Adrenal gland (tissue), 12 donors: ENCODE data around the gene ANKS1B. TPM values are rescaled to one million over a fixed set of nuclear protein-coding genes. Genes with fewer than 3 reads are reported as not detected.

Experiments used
- DNase-seq, 7 donors: peaks; one replicate each; pipeline ENCODE4 v3.0.0-alpha.2; 2019 to 2020
- H3K27ac ChIP-seq, 5 donors: fragments of 200-600 bp; sonication (generic) in 4 of 5; 1 replicate in 3 of 5; 2 replicates in 2 of 5; pipeline versions ENCODE4 v1.5.1 to v1.8.0; 2016 to 2020; ENCODE audit warnings: mild to moderate bottlenecking in 1 of 5
- H3K27me3 ChIP-seq: fragments of 200-600 bp; 2 replicates; pipeline ENCODE4 v1.8.0; 2021
- H3K36me3 ChIP-seq, 2 donors: fragments of 200-600 bp; replicated peaks in 1 of 2; 1 replicate in 1 of 2; 2 replicates in 1 of 2; pipeline versions ENCODE4 v1.5.1 to v1.8.0; 2018 to 2022
- H3K4me1 ChIP-seq, 2 donors: fragments of 200-600 bp; replicated peaks in 1 of 2; 1 replicate in 1 of 2; 2 replicates in 1 of 2; pipeline versions ENCODE4 v1.5.1 to v1.8.0; 2018 to 2021
- H3K4me3 ChIP-seq, 4 donors: fragments of 200-600 bp; sonication (generic) in 3 of 4; one replicate each; pipeline ENCODE4 v1.5.1; 2016 to 2018
- H3K9me3 ChIP-seq, 3 donors: fragments of 200-600 bp; sonication (generic) in 1 of 3; replicated peaks in 1 of 3; 1 replicate in 2 of 3; 2 replicates in 1 of 3; pipeline versions ENCODE4 v1.5.1 to v1.8.0; 2016 to 2021
- CTCF ChIP-seq, 6 experiments: fragments of 450-650 bp in 4 of 6; fragments of 200-600 bp in 2 of 6; sonication (generic) in 1 of 6; IDR thresholded peaks; 1 replicate in 5 of 6; 2 replicates in 1 of 6; pipeline versions ENCODE4 v1.5.1 to v1.8.0; 2016 to 2021; ENCODE audit warnings: antibody characterized with exemption in 6 of 6, mild to moderate bottlenecking in 2 of 6, moderate library complexity in 1 of 6
- POLR2A ChIP-seq, 2 donors: fragments of 450-650 bp; IDR thresholded peaks; one replicate each; pipeline ENCODE4 v1.6.1; 2017; ENCODE audit warnings: antibody characterized with exemption in 2 of 2, mild to moderate bottlenecking in 2 of 2, moderate library complexity in 1 of 2
- WGBS, 4 donors: extraction: QIAGEN DNeasy Blood & Tissue Kit in 2 of 4; methylation state at CpG; one replicate each; pipeline versions ENCODE4 v1.1.5 to v1.1.7; 2013 to 2017; 5-methylcytosine and 5-hydroxymethylcytosine counted together
- intact Hi-C, 2 donors: fragments of 100-400 bp; cut with DNase I; formaldehyde crosslinking; loops; one replicate each; pipeline versions ENCODE4 v1.14.1 to v1.15.0; 2022 to 2023
- polyA plus RNA-seq, 3 donors: library from polyadenylated mRNA; stranded (reverse); fragments of 200-250 nt in 2 of 3; fragments of 350-450 nt in 1 of 3; fragmentation: Illumina TruSeq in 1 of 3; extraction: RNeasy Lipid Tissue Mini Kit (QIAGEN cat#74804) in 1 of 3; gene quantifications; one replicate each; pipeline ENCODE4 v1.2.3, GENCODE V29; 2013 to 2014
- small RNA-seq, 2 donors: library from RNA; depleted of rRNA; stranded (forward); fragments of <200 nt; gene quantifications; one replicate each; pipeline ENCODE3, GENCODE V24; 2016
- total RNA-seq, 9 donors: library from RNA; depleted of rRNA in 4 of 9; stranded (reverse); fragments of >200 nt in 4 of 9; fragments of 120-200 nt in 1 of 9; fragmentation: NEBNext Ultra II Directional in 1 of 9; extraction: Animal tissue kit (Norgen Biotek cat#: 25700) in 1 of 9; gene quantifications; one replicate each; pipeline versions ENCODE4 v1.1.0 to v1.2.4, GENCODE V29; 2013 to 2023
- donor health status: healthy with polysubstance abuse.
- donor health status: Bipolar disorder and iron deficiency.
- donor health status: DM: yes; HTN: yes; CAD: no.
- donor health status: DM: no; HTN: no; CAD: no.
- donor health status: DM: no; HTN: no; CAD: no.
- donor health status: DM: yes; HTN: yes; CAD: no.

The ANKS1B gene
- total and polyA plus RNA-seq, 12 donors: 1.3 to 28.1 (median 8.0) TPM

GRCh38 chr12:98696036-98696646, 1288.6 kb downstream of the ANKS1B start:
- no peaks in the 10 kb centered on the region for H3K9me3 ChIP-seq
- no peaks in the 10 kb centered on the region for H3K36me3 ChIP-seq
- H3K4me1 ChIP-seq: peaks cover 7 to 23% of the 10 kb centered on the region in 2 donors
- intact Hi-C loops: loop anchor here (5.0 to 10.0 kb wide), 2 partner anchors 301 to 309 kb away; no protein-coding TSS in a partner anchor
- no peak overlapping the region for H3K4me3 ChIP-seq
- WGBS, 4 donors: 85 to 90% (median 88%) methylated on average over 8 of the region's 8 CpGs
- H3K27ac ChIP-seq: no peak overlapping the region
- TF ChIP-seq CTCF (IDR thresholded peaks at IDR 0.05): no peak
- no peak for TF ChIP-seq POLR2A (IDR thresholded peaks at IDR 0.05)
- no peak for DNase-seq
- H3K27me3 ChIP-seq: no peaks in the 10 kb centered on the region

- intact Hi-C loops: loop anchor here in 1 of 2 donors (10.0 kb wide), 1 partner anchor 313 kb away; no protein-coding TSS in a partner anchor
- H3K27ac ChIP-seq: no peak overlapping the region
- no peaks in the 10 kb centered on the region for H3K27me3 ChIP-seq
- no peak for DNase-seq
- no peak for TF ChIP-seq CTCF (IDR thresholded peaks at IDR 0.05)
- no peak for TF ChIP-seq POLR2A (IDR thresholded peaks at IDR 0.05)
- no peaks in the 10 kb centered on the region for H3K36me3 ChIP-seq
- H3K9me3 ChIP-seq: no peaks in the 10 kb centered on the region
- H3K4me1 ChIP-seq: no peaks in the 10 kb centered on the region
- H3K4me3 ChIP-seq: no peak overlapping the region
These were observed 1293.4 kb downstream of the ANKS1B start for GRCh38 chr12:98691351-98691750.

GRCh38 chr12:98686603-98687002, 1298.1 kb downstream of the ANKS1B start:
- intact Hi-C loops: no loop called here
- DNase-seq: no peak
- TF ChIP-seq POLR2A (IDR thresholded peaks at IDR 0.05) (no peak), CTCF (IDR thresholded peaks at IDR 0.05) (no peak)
- 81 to 88% (median 84%) methylated on average over 2 of the region's 2 CpGs for WGBS, 4 donors
- no peak overlapping the region for H3K27ac ChIP-seq
- no peaks in the 10 kb centered on the region for H3K9me3 ChIP-seq
- H3K36me3 ChIP-seq: peaks cover 0 to 20% of the 10 kb centered on the region in 2 donors
- H3K4me1 ChIP-seq: no peaks in the 10 kb centered on the region
- no peaks in the 10 kb centered on the region for H3K27me3 ChIP-seq
- H3K4me3 ChIP-seq: no peak overlapping the region

Small RNA genes lying within 50 kb of the gene (small RNA-seq; reads per million reads assigned to genes)
- gene RNA5SP366: 0.17 to 0.36 reads per million in 2 donors

Other genes starting within 250 kb of the ANKS1B start
- 10 to 100 TPM; 32.2 to 50.2 (median 36.6) TPM for gene BLTP3B, start 157.9 kb upstream of the ANKS1B start, total RNA-seq
- gene BLTP3B, start 157.9 kb upstream of the ANKS1B start, polyA plus RNA-seq: 10 to 100 TPM in 1 of 3 donors, 1 to 10 TPM in 2; 6.0 to 43.5 (median 6.5) TPM
- 10 to 100 TPM in 8 of 9 donors, 1 to 10 TPM in 1; 5.4 to 30.1 (median 24.0) TPM for gene ACTR6, start 215.9 kb upstream of the ANKS1B start, total RNA-seq
- 10 to 100 TPM in 2 of 3 donors, 1 to 10 TPM in 1; 9.3 to 23.9 (median 11.3) TPM for gene ACTR6, start 215.9 kb upstream of the ANKS1B start, polyA plus RNA-seq